Upper lobe of left lung (tissue), 4 donors: ENCODE results near the gene KCNG2.

ENCODE experiments used
- CTCF ChIP-seq, 6 experiments: fragments of 450-650 bp in 4 of 6; fragments of 200-600 bp in 2 of 6; sonication (generic) in 2 of 6; IDR thresholded peaks; one replicate each; pipeline ENCODE4 v1.5.1; 2016 to 2019; ENCODE audit warnings: antibody characterized with exemption in 6 of 6
- POLR2AphosphoS5 ChIP-seq, 2 donors: sonication (generic); formaldehyde crosslinking; IDR thresholded peaks; one replicate each; pipeline ENCODE4 v1.5.1; 2017; ENCODE audit warnings: antibody characterized with exemption in 2 of 2

- TF ChIP-seq CTCF (IDR thresholded peaks at IDR 0.05): no peak
- no peak for TF ChIP-seq POLR2AphosphoS5 (IDR thresholded peaks at IDR 0.05)
These were observed 51.0 kb downstream of the KCNG2 start for GRCh38 chr18:79848579-79849327.
